ENCODE results near the gene BATF3. TPM values are rescaled to one million over a fixed set of nuclear protein-coding genes. Genes with fewer than 3 reads are reported as not detected.

BATF3 gene
- total RNA-seq, 4 donors from 2014 or later, result 2.2 to 9.0 (median 3.4) TPM

DNA sequence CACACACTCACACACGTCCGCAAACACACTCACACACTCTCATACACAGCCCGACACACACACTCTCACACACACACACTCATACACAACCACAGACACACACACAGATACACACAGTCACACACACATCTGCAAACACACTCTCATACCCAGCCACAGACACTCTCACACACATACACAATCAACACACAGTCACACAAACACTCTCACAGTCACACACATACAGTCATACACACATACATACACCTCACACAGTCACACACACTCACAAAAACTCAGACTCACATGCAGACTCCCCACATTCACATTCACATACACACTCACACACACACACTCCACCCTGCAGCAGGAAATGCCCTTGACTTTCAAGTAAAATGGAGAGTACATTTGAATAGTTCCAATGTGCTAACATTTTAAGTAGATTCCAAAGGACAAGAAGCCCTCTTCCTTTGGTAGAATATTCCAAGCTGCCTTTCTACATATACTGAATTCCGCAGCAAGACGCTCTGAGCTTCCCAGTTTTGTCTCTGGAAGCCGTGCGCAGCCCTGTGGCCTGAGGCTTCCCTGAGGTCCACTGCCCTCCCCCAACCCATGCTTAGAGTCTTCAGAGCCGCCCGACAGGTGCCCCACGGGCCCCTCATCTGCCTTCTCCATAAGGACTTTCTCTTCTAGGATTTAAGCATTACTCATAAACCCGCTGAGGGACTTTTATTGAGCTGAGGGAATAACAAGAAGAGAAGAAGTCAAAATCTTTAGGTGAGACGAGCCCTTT, 9.7 kb downstream of the BATF3 start:
- Histone ChIP-seq H3K4me1 (no peaks in the 10 kb centered on the region), H3K4me3 (no peak overlapping the region), H3K9me3 (no peaks in the 10 kb centered on the region), H3K27me3 (no peaks in the 10 kb centered on the region), H3K27ac (no peak overlapping the region), H3K36me3 (peaks cover 0 to 8% (median 0%) of the 10 kb centered on the region in 3 donors)
- DNase-seq (ENCODE audit: low spot score in 2 of 2), result no peak
- TF ChIP-seq, protein P1, sequence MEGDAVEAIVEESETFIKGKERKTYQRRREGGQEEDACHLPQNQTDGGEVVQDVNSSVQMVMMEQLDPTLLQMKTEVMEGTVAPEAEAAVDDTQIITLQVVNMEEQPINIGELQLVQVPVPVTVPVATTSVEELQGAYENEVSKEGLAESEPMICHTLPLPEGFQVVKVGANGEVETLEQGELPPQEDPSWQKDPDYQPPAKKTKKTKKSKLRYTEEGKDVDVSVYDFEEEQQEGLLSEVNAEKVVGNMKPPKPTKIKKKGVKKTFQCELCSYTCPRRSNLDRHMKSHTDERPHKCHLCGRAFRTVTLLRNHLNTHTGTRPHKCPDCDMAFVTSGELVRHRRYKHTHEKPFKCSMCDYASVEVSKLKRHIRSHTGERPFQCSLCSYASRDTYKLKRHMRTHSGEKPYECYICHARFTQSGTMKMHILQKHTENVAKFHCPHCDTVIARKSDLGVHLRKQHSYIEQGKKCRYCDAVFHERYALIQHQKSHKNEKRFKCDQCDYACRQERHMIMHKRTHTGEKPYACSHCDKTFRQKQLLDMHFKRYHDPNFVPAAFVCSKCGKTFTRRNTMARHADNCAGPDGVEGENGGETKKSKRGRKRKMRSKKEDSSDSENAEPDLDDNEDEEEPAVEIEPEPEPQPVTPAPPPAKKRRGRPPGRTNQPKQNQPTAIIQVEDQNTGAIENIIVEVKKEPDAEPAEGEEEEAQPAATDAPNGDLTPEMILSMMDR (IDR thresholded peaks at IDR 0.05), result no peak
- TF ChIP-seq POLR2A (IDR thresholded peaks at IDR 0.05) (no peak), EP300 (IDR thresholded peaks at IDR 0.05) (no peak)
- WGBS, 2 donors, result 75 to 79% methylated on average over 12 of the region's 12 CpGs

DNA sequence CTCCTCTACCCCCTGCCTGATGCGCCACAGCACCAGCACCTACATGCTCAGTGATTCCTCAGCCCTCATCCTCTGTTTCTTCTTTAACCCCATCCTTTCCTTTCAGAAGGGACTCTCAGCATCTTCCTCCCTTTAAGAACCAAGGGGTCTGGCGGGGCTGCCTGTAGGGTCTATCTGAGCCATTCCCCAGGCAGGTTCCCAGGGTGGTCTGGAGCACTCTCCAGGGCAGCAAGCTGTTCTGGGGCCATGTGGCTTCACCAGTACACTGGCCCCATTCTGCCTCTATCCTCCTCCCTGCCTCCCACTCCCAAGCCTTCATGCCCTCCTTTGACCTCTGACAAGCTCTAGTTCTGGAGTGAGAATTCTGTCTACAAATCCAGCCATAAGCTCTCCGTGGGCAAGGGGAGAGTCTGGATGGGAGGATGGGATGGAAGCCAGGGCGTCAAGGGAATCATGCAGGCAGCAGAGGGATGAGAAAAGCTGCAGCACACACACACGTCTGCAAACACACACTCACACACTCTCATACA, 10.4 kb downstream of the BATF3 start:
- DNase-seq (ENCODE audit: low spot score in 2 of 2), result no peak
- Histone ChIP-seq H3K27ac (no peak overlapping the region), H3K9me3 (no peaks in the 10 kb centered on the region), H3K36me3 (peaks cover 0 to 8% (median 0%) of the 10 kb centered on the region in 3 donors), H3K27me3 (no peaks in the 10 kb centered on the region), H3K4me1 (no peaks in the 10 kb centered on the region), H3K4me3 (no peak overlapping the region)
- no peak for TF ChIP-seq EP300 (IDR thresholded peaks at IDR 0.05)
- 68 to 76% methylated on average over 5 of the region's 5 CpGs for WGBS, 2 donors

DNA sequence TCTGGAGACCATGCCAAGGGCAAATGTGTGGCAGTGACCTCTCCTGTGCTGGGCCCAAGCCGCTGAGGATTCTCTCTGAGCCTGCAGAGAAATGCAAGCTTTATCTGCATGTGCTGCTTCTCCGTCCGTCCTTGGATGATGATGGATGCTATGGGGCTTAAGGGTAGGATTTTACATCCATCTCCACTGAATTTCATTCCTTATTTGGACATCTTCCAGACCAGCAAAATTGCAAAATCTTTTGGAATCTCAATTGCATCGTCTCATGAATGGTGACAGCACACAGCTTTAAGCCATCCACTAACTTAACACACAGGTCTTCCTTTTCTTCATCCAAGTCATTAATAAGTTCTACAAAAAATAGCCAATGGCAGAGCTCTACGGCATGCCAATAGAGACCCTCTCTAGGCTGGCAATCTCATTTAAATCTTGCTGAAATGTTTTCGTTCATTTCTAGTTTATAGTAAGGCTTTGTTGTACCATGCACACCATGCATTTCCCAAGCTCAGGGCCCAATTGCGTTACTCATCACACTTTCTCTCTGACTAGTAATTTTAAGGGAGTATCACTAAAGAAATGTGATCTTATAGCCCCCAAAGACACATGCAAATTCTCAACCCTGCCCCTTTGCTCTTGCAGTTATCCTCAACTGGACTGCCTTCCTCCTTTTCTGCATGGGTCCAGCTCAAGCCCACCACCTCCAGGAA, 11.1 kb downstream of the BATF3 start:
- WGBS, 2 donors, result 67 to 74% methylated on average over 7 of the region's 7 CpGs
- TF ChIP-seq EP300 (IDR thresholded peaks at IDR 0.05) (no peak), POLR2A (IDR thresholded peaks at IDR 0.05) (no peak)
- TF ChIP-seq, protein P1 (IDR thresholded peaks at IDR 0.05), result no peak
- no peaks in the 10 kb centered on the region for H3K4me1 ChIP-seq

DNA sequence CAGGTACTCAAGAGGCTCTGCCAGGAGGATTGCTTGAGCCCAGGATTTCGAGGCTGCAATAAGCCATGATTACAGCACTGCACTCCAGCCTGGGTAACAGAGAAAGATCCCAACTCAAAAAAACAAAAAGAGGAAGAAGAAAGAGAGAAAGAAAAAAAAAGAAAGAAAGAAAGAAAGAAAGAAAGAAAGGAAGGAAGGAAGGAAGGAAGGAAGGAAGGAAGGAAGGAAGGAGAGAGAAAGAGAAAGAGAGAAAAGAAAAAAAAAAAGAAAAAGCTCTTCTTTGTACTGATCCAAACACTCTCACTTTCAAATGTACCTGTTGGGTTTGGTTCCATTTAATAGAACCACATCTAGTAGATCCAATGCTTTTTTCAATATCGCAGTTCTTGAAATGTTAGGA, 11.8 kb downstream of the BATF3 start:
- Histone ChIP-seq H3K4me3 (no peak overlapping the region), H3K27me3 (no peaks in the 10 kb centered on the region), H3K9me3 (no peaks in the 10 kb centered on the region), H3K27ac (no peak overlapping the region), H3K36me3 (peaks cover 0 to 8% (median 0%) of the 10 kb centered on the region in 3 donors), H3K4me1 (no peaks in the 10 kb centered on the region)
- WGBS, 2 donors, result 92 to 96% methylated on average over 2 of the region's 2 CpGs
- no peak for DNase-seq (ENCODE audit: low spot score in 2 of 2)
- TF ChIP-seq, protein P1 (IDR thresholded peaks at IDR 0.05), result no peak
- no peak for TF ChIP-seq POLR2A (IDR thresholded peaks at IDR 0.05)
- no peak for TF ChIP-seq EP300 (IDR thresholded peaks at IDR 0.05)

More for the DNA sequence above, 11.1 kb downstream of the BATF3 start:
- no peak for DNase-seq (ENCODE audit: low spot score in 2 of 2)
- Histone ChIP-seq H3K27me3 (no peaks in the 10 kb centered on the region), H3K4me3 (no peak overlapping the region), H3K9me3 (no peaks in the 10 kb centered on the region), H3K36me3 (peaks cover 0 to 8% (median 0%) of the 10 kb centered on the region in 3 donors), H3K27ac (no peak overlapping the region)

DNA sequence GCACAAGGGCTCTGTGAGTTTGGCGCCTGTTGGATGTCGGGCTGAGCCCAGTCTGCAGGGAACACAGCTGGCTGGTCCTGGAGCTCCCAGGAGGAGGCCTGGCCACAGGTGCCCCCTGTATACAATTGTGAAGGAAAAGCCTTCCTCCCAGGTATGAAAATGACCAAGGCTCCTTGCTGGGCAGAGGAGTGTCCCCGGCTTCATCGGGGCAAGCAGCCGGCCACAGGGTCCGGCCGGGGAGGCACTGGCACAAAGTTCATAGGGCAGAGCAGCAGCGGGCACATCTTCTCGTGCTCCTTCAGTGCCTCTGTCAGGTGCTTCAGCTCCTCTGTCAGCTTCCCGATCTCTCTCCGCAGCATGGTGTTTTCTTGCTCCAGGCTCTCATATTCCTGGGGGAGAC, 13.0 kb downstream of the BATF3 start:
- Histone ChIP-seq H3K36me3 (peaks cover 0 to 8% (median 0%) of the 10 kb centered on the region in 3 donors), H3K27ac (no peak overlapping the region), H3K4me1 (no peaks in the 10 kb centered on the region), H3K9me3 (no peaks in the 10 kb centered on the region), H3K27me3 (no peaks in the 10 kb centered on the region), H3K4me3 (no peak overlapping the region)
- 93 to 100% methylated on average over 6 to 11 of the region's 11 CpGs for WGBS, 2 donors
- no peak for DNase-seq (ENCODE audit: low spot score in 2 of 2)
- no peak for TF ChIP-seq EP300 (IDR thresholded peaks at IDR 0.05)
- TF ChIP-seq, protein P1 (IDR thresholded peaks at IDR 0.05), result no peak
- no peak for TF ChIP-seq POLR2A (IDR thresholded peaks at IDR 0.05)
